GM10248 (cell line): Measurements from ENCODE around the gene RAD23A.
"Not testable (repeated sequence)": the region's sequence is repeated elsewhere in the genome, so short reads cannot be mapped to it uniquely, and the experiment has no call there.

Experiments used
- CTCF ChIA-PET: fragments of 300-600 bp; sonication (Branson Sonifier 250); formaldehyde crosslinking; extraction: SDS; loops from one replicate; lab custom pipeline; 2021; ENCODE audit warnings: antibody characterized with exemption; lab: Yijun Ruan, JAX
- POLR2A ChIA-PET: fragments of 350-650 bp; sonication (Branson Sonifier 250); formaldehyde crosslinking; extraction: SDS; loops from one replicate; lab custom pipeline; 2020; ENCODE audit warnings: antibody characterized with exemption; lab: Yijun Ruan, JAX
- DNase-seq: peaks from one replicate; pipeline ENCODE4 v3.0.0; 2012; ENCODE audit errors: extremely low spot score
- CTCF ChIP-seq: IDR thresholded peaks from 2 replicates; pipeline ENCODE4 v1.5.1; 2012; ENCODE audit warnings: mild to moderate bottlenecking, low read depth; ENCODE audit errors: extremely low read depth, missing control alignments, control extremely low read depth

The RAD23A gene

GRCh38 chr19:12970070-12970820, 24.6 kb downstream of the RAD23A start:
- ChIA-PET POLR2A (no interaction called here), CTCF (interaction anchor here (3.2 to 7.2 kb wide), 2 partner anchors 91 to 123 kb away, joined by 10 to 129 read pairs; no protein-coding TSS in a partner anchor)
- DNase-seq, result no peak
- TF ChIP-seq CTCF, result no peak

GRCh38 chr19:12973236-12973635, 27.6 kb downstream of the RAD23A start:
- POLR2A ChIA-PET, result no interaction called here
- CTCF ChIA-PET, result interaction anchor here (0.6 to 8.4 kb wide), 5 partner anchors 8 to 121 kb away, joined by 3 to 270 read pairs (median 98); no protein-coding TSS in a partner anchor
- no peak for TF ChIP-seq CTCF
- DNase-seq, result no peak

GRCh38 chr19:12974301-12975220, 28.9 kb downstream of the RAD23A start:
- ChIA-PET POLR2A (interaction anchor here (0.7 kb wide), 1 partner anchor 70 kb away, joined by 4 read pairs; no protein-coding TSS in a partner anchor), CTCF (interaction anchor here (1.2 to 8.4 kb wide), 7 partner anchors 9 to 614 kb away, joined by 3 to 270 read pairs (median 98); no protein-coding TSS in a partner anchor)
- TF ChIP-seq CTCF, result no peak
- no peak for DNase-seq

- no peak for DNase-seq
- ChIA-PET CTCF (interaction anchor here (1.2 to 8.4 kb wide), 9 partner anchors 9 to 614 kb away, joined by 3 to 270 read pairs (median 52); no protein-coding TSS in a partner anchor), POLR2A (no interaction called here)
- TF ChIP-seq CTCF, result no peak
These were observed 29.6 kb downstream of the RAD23A start for GRCh38 chr19:12975221-12975741.

- CTCF ChIA-PET, result interaction anchor here (0.8 to 8.4 kb wide), 12 partner anchors 11 to 287 kb away, joined by 3 to 270 read pairs (median 34); no protein-coding TSS in a partner anchor
- not testable (repeated sequence) for DNase-seq
- POLR2A ChIA-PET, result interaction anchor here (1.0 kb wide), 1 partner anchor 9 kb away, joined by 3 read pairs; no protein-coding TSS in a partner anchor
These were observed 30.4 kb downstream of the RAD23A start for GRCh38 chr19:12976109-12976508.

GRCh38 chr19:12979974-12980373, 34.3 kb downstream of the RAD23A start:
- no peak for TF ChIP-seq CTCF
- no peak for DNase-seq
- POLR2A ChIA-PET, result no interaction called here
- CTCF ChIA-PET, result interaction anchor here (1.4 to 8.4 kb wide), 10 partner anchors 14 to 125 kb away, joined by 3 to 270 read pairs (median 48); no protein-coding TSS in a partner anchor
